Psoas muscle (tissue), 8 donors: ENCODE results near the gene ZNF747. TPM values are rescaled to one million over a fixed set of nuclear protein-coding genes. Genes with fewer than 3 reads are reported as not detected.

Source experiments
- ATAC-seq, 4 donors: fragments of 200-7000 bp; cut with Tn5 transposase; one replicate each; pipeline ENCODE4 v1.9.1; 2020; ENCODE audit warnings: moderate library complexity in 3 of 4, mild to moderate bottlenecking in 2 of 4
- DNase-seq, 2 donors: peaks; one replicate each; pipeline ENCODE4 v3.0.0-alpha.2; 2020
- H3K27ac ChIP-seq: fragments of 200-600 bp; one replicate; pipeline ENCODE4 v1.8.0; 2022
- H3K27me3 ChIP-seq, 3 donors: fragments of 200-600 bp in 1 of 3; one replicate each; pipeline versions ENCODE4 v1.6.1 to v1.8.0; 2013 to 2022; ENCODE audit warnings: low read length in 2 of 3, mild to moderate bottlenecking in 2 of 3, moderate library complexity in 1 of 3; ENCODE audit not compliant: insufficient read depth in 3 of 3
- H3K36me3 ChIP-seq, 2 donors: fragments of 200-600 bp in 1 of 2; one replicate each; pipeline versions ENCODE4 v1.6.1 to v1.8.0; 2013 to 2022; ENCODE audit warnings: low read depth in 1 of 2, mild to moderate bottlenecking in 1 of 2, moderate library complexity in 1 of 2; ENCODE audit not compliant: insufficient read depth in 1 of 2
- H3K4me1 ChIP-seq: fragments of 200-600 bp; one replicate; pipeline ENCODE4 v1.8.0; 2022
- H3K4me3 ChIP-seq: fragments of 200-600 bp; one replicate; pipeline ENCODE4 v1.8.0; 2022; ENCODE audit warnings: mild to moderate bottlenecking
- H3K9me3 ChIP-seq: fragments of 200-600 bp; one replicate; pipeline ENCODE4 v1.8.0; 2022
- CTCF ChIP-seq: fragments of 200-600 bp; IDR thresholded peaks from one replicate; pipeline ENCODE4 v1.8.0; 2022; ENCODE audit warnings: antibody characterized with exemption
- WGBS, 3 donors: extraction: QIAGEN DNeasy Blood & Tissue Kit; methylation state at CpG; one replicate each; pipeline versions ENCODE4 v1.1.6 to v1.1.7; 2013; 5-methylcytosine and 5-hydroxymethylcytosine counted together
- intact Hi-C, 2 donors: fragments of 100-400 bp; cut with DNase I; formaldehyde crosslinking; loops; one replicate each; pipeline versions ENCODE4 v1.11.0 to v1.14.2; 2022
- polyA plus RNA-seq, 3 donors: library from polyadenylated mRNA; stranded (reverse); fragments of 200-250 nt; gene quantifications; one replicate each; pipeline ENCODE4 v1.2.3, GENCODE V29; 2013
- total RNA-seq, 4 donors: library from RNA; stranded (reverse); fragmentation: NEBNext Ultra II Directional in 2 of 4; extraction: Animal tissue kit (Norgen Biotek cat#: 25700) in 2 of 4; gene quantifications; one replicate each; pipeline versions ENCODE4 v1.2.1 to v1.2.4, GENCODE V29; 2021 to 2023
- donor health status: healthy with polysubstance abuse.
- donor health status: DM: no; HTN: no; CAD: no; lungs with moderate emphysema.
- donor health status: Bipolar disorder and iron deficiency.
- donor health status: healthy.
- donor health status: DM: yes; HTN: yes; CAD: no.
- donor health status: DM: no; HTN: no; CAD: no.
- donor health status: DM: no; HTN: no; CAD: no.
- donor health status: DM: yes; HTN: yes; CAD: no.

Gene ZNF747
- total and polyA plus RNA-seq, 7 donors, result 6.4 to 16.4 (median 7.9) TPM

GRCh38 chr16:30482366-30482765 is 52.3 kb downstream of the ZNF747 start:
- no peak overlapping the region for H3K4me3 ChIP-seq
- H3K27me3 ChIP-seq, result no peaks in the 10 kb centered on the region
- DNase-seq (no peak), ATAC-seq (no peak)
- H3K36me3 ChIP-seq, result no peaks in the 10 kb centered on the region
- 83 to 89% (median 85%) methylated on average over 3 of the region's 3 CpGs for WGBS, 3 donors
- no peak overlapping the region for H3K27ac ChIP-seq
- intact Hi-C loops, result no loop called here
- H3K9me3 ChIP-seq, result no peaks in the 10 kb centered on the region
- TF ChIP-seq CTCF, result no peak
- peaks cover 10% of the 10 kb centered on the region for H3K4me1 ChIP-seq

- no peak for ATAC-seq
- 58 to 68% (median 62%) methylated on average over 5 of the region's 5 CpGs for WGBS, 3 donors
Measured at GRCh38 chr16:30481381-30481780, 53.3 kb downstream of the ZNF747 start.

More at GRCh38 chr16:30481381-30481780, 53.3 kb downstream of the ZNF747 start:
- intact Hi-C loops, result no loop called here
- Histone ChIP-seq H3K27ac (no peak overlapping the region), H3K36me3 (no peaks in the 10 kb centered on the region), H3K4me3 (no peak overlapping the region), H3K27me3 (no peaks in the 10 kb centered on the region), H3K4me1 (peaks cover 6% of the 10 kb centered on the region), H3K9me3 (no peaks in the 10 kb centered on the region)
- no peak for TF ChIP-seq CTCF
- DNase-seq, result no peak

Other genes starting within 250 kb of the ZNF747 start
- gene CD2BP2, start 179.6 kb downstream of the ZNF747 start, total RNA-seq, result 10 to 100 TPM; 38.9 to 65.0 (median 49.6) TPM
- 10 to 100 TPM; 31.0 to 61.8 (median 55.6) TPM for gene CD2BP2, start 179.6 kb downstream of the ZNF747 start, polyA plus RNA-seq
- gene TBC1D10B, start 164.4 kb downstream of the ZNF747 start, total RNA-seq, result 10 to 100 TPM; 30.1 to 50.0 (median 34.1) TPM
- gene TBC1D10B, start 164.4 kb downstream of the ZNF747 start, polyA plus RNA-seq, result 10 to 100 TPM; 24.5 to 45.0 (median 26.4) TPM
- gene MYL11, start 160.1 kb downstream of the ZNF747 start, total RNA-seq, result 1,000 to 10,000 TPM; 1,414 to 6,743 (median 2,777) TPM
- 1,000 to 10,000 TPM in 2 of 3 donors, 100 to 1,000 TPM in 1; 636 to 4,264 (median 2,548) TPM for gene MYL11, start 160.1 kb downstream of the ZNF747 start, polyA plus RNA-seq
- gene SEPTIN1, start 152.3 kb downstream of the ZNF747 start, total RNA-seq, result 1 to 10 TPM in 2 of 4 donors, under 1 TPM in 2; 0.34 to 1.8 (median 0.90) TPM
- gene SEPTIN1, start 152.3 kb downstream of the ZNF747 start, polyA plus RNA-seq, result under 1 TPM; 0.22 to 0.51 (median 0.28) TPM
- 1 to 10 TPM; 2.8 to 7.8 (median 5.6) TPM for gene ZNF48, start 139.4 kb downstream of the ZNF747 start, total RNA-seq
- gene ZNF48, start 139.4 kb downstream of the ZNF747 start, polyA plus RNA-seq, result 1 to 10 TPM; 2.3 to 7.4 (median 3.2) TPM
- 10 to 100 TPM in 2 of 4 donors, 1 to 10 TPM in 2; 4.8 to 14.6 (median 9.1) TPM for gene ZNF771, start 127.3 kb downstream of the ZNF747 start, total RNA-seq
- 1 to 10 TPM; 5.3 to 7.4 (median 5.4) TPM for gene ZNF771, start 127.3 kb downstream of the ZNF747 start, polyA plus RNA-seq
- 10 to 100 TPM; 23.3 to 54.4 (median 33.9) TPM for gene DCTPP1, start 104.8 kb downstream of the ZNF747 start, total RNA-seq
- gene DCTPP1, start 104.8 kb downstream of the ZNF747 start, polyA plus RNA-seq, result 10 to 100 TPM; 42.2 to 84.2 (median 52.7) TPM
- gene SEPHS2, start 89.0 kb downstream of the ZNF747 start, total RNA-seq, result 10 to 100 TPM; 25.4 to 61.4 (median 46.9) TPM
- gene SEPHS2, start 89.0 kb downstream of the ZNF747 start, polyA plus RNA-seq, result 10 to 100 TPM; 39.0 to 96.7 (median 63.8) TPM
- 1 to 10 TPM; 1.1 to 3.0 (median 2.3) TPM for gene ITGAL, start 62.1 kb downstream of the ZNF747 start, total RNA-seq
- under 1 TPM; 0.21 to 0.29 (median 0.27) TPM for gene ITGAL, start 62.1 kb downstream of the ZNF747 start, polyA plus RNA-seq
- gene ZNF768, start 8.3 kb downstream of the ZNF747 start, total RNA-seq, result 10 to 100 TPM; 54.5 to 67.2 (median 60.2) TPM
- 100 to 1,000 TPM in 1 of 3 donors, 10 to 100 TPM in 2; 49.0 to 125 (median 91.2) TPM for gene ZNF768, start 8.3 kb downstream of the ZNF747 start, polyA plus RNA-seq
- 1 to 10 TPM; 2.7 to 8.7 (median 5.2) TPM for gene ZNF764, start 23.5 kb upstream of the ZNF747 start, total RNA-seq
- gene ZNF764, start 23.5 kb upstream of the ZNF747 start, polyA plus RNA-seq, result 1 to 10 TPM; 1.9 to 5.1 (median 3.0) TPM
- gene ZNF688, start 36.9 kb upstream of the ZNF747 start, total RNA-seq, result 10 to 100 TPM; 11.7 to 21.2 (median 16.5) TPM
- gene ZNF688, start 36.9 kb upstream of the ZNF747 start, polyA plus RNA-seq, result 10 to 100 TPM; 11.1 to 15.6 (median 13.5) TPM
- gene ZNF785, start 50.8 kb upstream of the ZNF747 start, total RNA-seq, result 1 to 10 TPM; 3.4 to 5.4 (median 3.9) TPM
- 1 to 10 TPM; 1.3 to 2.8 (median 1.5) TPM for gene ZNF785, start 50.8 kb upstream of the ZNF747 start, polyA plus RNA-seq
- 1 to 10 TPM; 3.4 to 9.6 (median 5.8) TPM for gene ZNF689, start 75.5 kb upstream of the ZNF747 start, total RNA-seq
- 1 to 10 TPM; 3.6 to 6.1 (median 5.4) TPM for gene ZNF689, start 75.5 kb upstream of the ZNF747 start, polyA plus RNA-seq
- gene PRR14, start 116.1 kb upstream of the ZNF747 start, total RNA-seq, result 10 to 100 TPM; 13.4 to 26.4 (median 15.9) TPM
- gene PRR14, start 116.1 kb upstream of the ZNF747 start, polyA plus RNA-seq, result 10 to 100 TPM; 23.8 to 26.8 (median 25.5) TPM
- 10 to 100 TPM; 31.2 to 58.5 (median 38.6) TPM for gene FBRS, start 123.6 kb upstream of the ZNF747 start, total RNA-seq
- 10 to 100 TPM; 24.8 to 35.5 (median 29.3) TPM for gene FBRS, start 123.6 kb upstream of the ZNF747 start, polyA plus RNA-seq
- 10 to 100 TPM; 37.8 to 50.1 (median 45.2) TPM for gene SRCAP, start 164.3 kb upstream of the ZNF747 start, total RNA-seq
- 10 to 100 TPM in 1 of 3 donors, 1 to 10 TPM in 2; 4.4 to 32.7 (median 4.5) TPM for gene SRCAP, start 164.3 kb upstream of the ZNF747 start, polyA plus RNA-seq
- 10 to 100 TPM; 10.1 to 13.5 (median 12.9) TPM for gene PHKG2, start 213.6 kb upstream of the ZNF747 start, total RNA-seq
- 10 to 100 TPM; 13.2 to 21.3 (median 13.8) TPM for gene PHKG2, start 213.6 kb upstream of the ZNF747 start, polyA plus RNA-seq
- gene CFAP119, start 227.2 kb upstream of the ZNF747 start, total RNA-seq, result 1 to 10 TPM in 1 of 4 donors, under 1 TPM in 3; 0.52 to 2.4 (median 0.78) TPM
- 1 to 10 TPM in 1 of 3 donors, under 1 TPM in 2; 0.48 to 3.0 (median 0.63) TPM for gene CFAP119, start 227.2 kb upstream of the ZNF747 start, polyA plus RNA-seq
- gene RNF40, start 227.5 kb upstream of the ZNF747 start, total RNA-seq, result 10 to 100 TPM; 26.8 to 49.1 (median 36.5) TPM
- 10 to 100 TPM; 29.1 to 42.2 (median 33.2) TPM for gene RNF40, start 227.5 kb upstream of the ZNF747 start, polyA plus RNA-seq